Hepatocyte (in vitro differentiated cells): ENCODE results near the gene RTN4RL1. TPM values are rescaled to one million over a fixed set of nuclear protein-coding genes. Genes with fewer than 3 reads are reported as not detected.

Experiments used
- DNase-seq: peaks from one replicate; pipeline ENCODE4 v3.0.0-alpha.2; 2016; ENCODE audit warnings: low spot score
- H2AFZ ChIP-seq: fragments of 200-600 bp; sonication (generic); 2 replicates; pipeline ENCODE4 v1.6.0; 2016; ENCODE audit warnings: antibody characterized with exemption, mild to moderate bottlenecking
- H3K27ac ChIP-seq: fragments of 200-600 bp; sonication (generic); 2 replicates; pipeline ENCODE4 v1.5.1; 2016; ENCODE audit warnings: mild to moderate bottlenecking
- H3K27me3 ChIP-seq: fragments of 200-600 bp; sonication (generic); 2 replicates; pipeline ENCODE4 v1.6.1; 2016
- H3K36me3 ChIP-seq: fragments of 200-600 bp; sonication (generic); replicated peaks from 2 replicates; pipeline ENCODE4 v1.5.1; 2016; ENCODE audit warnings: low read depth; ENCODE audit not compliant: insufficient read depth
- H3K4me1 ChIP-seq: fragments of 200-600 bp; sonication (generic); 2 replicates; pipeline ENCODE4 v1.5.1; 2016; ENCODE audit warnings: mild to moderate bottlenecking, moderate library complexity; ENCODE audit not compliant: insufficient read depth
- H3K4me2 ChIP-seq: fragments of 200-600 bp; sonication (generic); 2 replicates; pipeline ENCODE4 v1.6.0; 2016
- H3K4me3 ChIP-seq: fragments of 200-600 bp; sonication (generic); 2 replicates; pipeline ENCODE4 v1.5.1; 2016; ENCODE audit warnings: mild to moderate bottlenecking
- H3K79me2 ChIP-seq: fragments of 200-600 bp; sonication (generic); 2 replicates; pipeline ENCODE4 v1.6.0; 2017; ENCODE audit warnings: mild to moderate bottlenecking
- H3K9me2 ChIP-seq: fragments of 200-600 bp; sonication (generic); replicated peaks from 2 replicates; pipeline ENCODE4 v1.6.0; 2017; ENCODE audit warnings: mild to moderate bottlenecking; ENCODE audit not compliant: insufficient read depth
- H3K9me3 ChIP-seq: fragments of 200-600 bp; sonication (generic); 2 replicates; pipeline ENCODE4 v1.5.1; 2016; ENCODE audit warnings: low read depth, mild to moderate bottlenecking
- H4K20me1 ChIP-seq: fragments of 200-600 bp; sonication (generic); 2 replicates; pipeline ENCODE4 v1.6.0; 2016; ENCODE audit warnings: mild to moderate bottlenecking; ENCODE audit not compliant: insufficient read depth, poor library complexity, severe bottlenecking
- CTCF ChIP-seq: fragments of 200-600 bp; sonication (generic); IDR thresholded peaks from 2 replicates; pipeline ENCODE4 v1.5.1; 2016; ENCODE audit warnings: antibody characterized with exemption, mild to moderate bottlenecking; ENCODE audit not compliant: poor library complexity
- EZH2 ChIP-seq: fragments of 200-600 bp; sonication (generic); IDR thresholded peaks from 2 replicates; pipeline ENCODE4 v1.6.1; 2016; ENCODE audit warnings: antibody characterized with exemption, mild to moderate bottlenecking, borderline replicate concordance
- EZH2phosphoT487 ChIP-seq: fragments of 200-600 bp; sonication (generic); IDR thresholded peaks from one replicate; pipeline ENCODE4 v1.6.1; 2018; ENCODE audit warnings: antibody characterized with exemption, mild to moderate bottlenecking, low read depth, moderate library complexity; ENCODE audit not compliant: unreplicated experiment, severe bottlenecking
- WGBS: methylation state at CpG from one replicate; pipeline ENCODE4 v1.1.6; 2016; ENCODE audit warnings: low lambda C conversion rate; ENCODE audit errors: missing lambda C conversion rate; 5-methylcytosine and 5-hydroxymethylcytosine counted together
- polyA plus RNA-seq: library from polyadenylated mRNA; unstranded; fragments of >200 nt; fragmentation: Nextera tagmentation; extraction: Ambion mirVana; gene quantifications from 2 replicates; pipeline ENCODE4 v1.2.1, GENCODE V29; 2016
- total RNA-seq: library from RNA; depleted of rRNA; stranded (reverse); fragments of >200 nt; gene quantifications from 2 replicates; pipeline ENCODE4 v1.2.3, GENCODE V29; 2014

RTN4RL1 gene
- total and polyA plus RNA-seq, 2 experiments from 2014 or later, result 0.53 to 1.4 TPM

GRCh38 chr17:1972487-1973160 is 52.5 kb downstream of the RTN4RL1 start:
- H3K4me2 ChIP-seq, result no peak overlapping the region

GRCh38 chr17:1970843-1971384 is 54.2 kb downstream of the RTN4RL1 start:
- no peak overlapping the region for H3K4me2 ChIP-seq
- no peak for DNase-seq
- H3K79me2 ChIP-seq, result no peaks in the 10 kb centered on the region
- H3K4me1 ChIP-seq, result peaks cover 6% of the 10 kb centered on the region
- no peaks in the 10 kb centered on the region for H3K36me3 ChIP-seq
- no peak overlapping the region for H2AFZ ChIP-seq
- TF ChIP-seq CTCF, result no peak
- no peak for TF ChIP-seq EZH2
- TF ChIP-seq EZH2phosphoT487, result no peak
- H3K27ac ChIP-seq, result no peak overlapping the region
- H4K20me1 ChIP-seq, result no peaks in the 10 kb centered on the region
- H3K4me3 ChIP-seq, result no peak overlapping the region
- no peaks in the 10 kb centered on the region for H3K9me3 ChIP-seq
- 85% methylated on average over 12 of the region's 12 CpGs for WGBS
- no peaks in the 10 kb centered on the region for H3K9me2 ChIP-seq
- H3K27me3 ChIP-seq, result no peaks in the 10 kb centered on the region

More at GRCh38 chr17:1972487-1973160, 52.5 kb downstream of the RTN4RL1 start:
- no peaks in the 10 kb centered on the region for H3K9me3 ChIP-seq
- no peaks in the 10 kb centered on the region for H3K4me1 ChIP-seq
- no peaks in the 10 kb centered on the region for H3K79me2 ChIP-seq
- no peak overlapping the region for H2AFZ ChIP-seq
- H3K4me3 ChIP-seq, result no peak overlapping the region
- no peaks in the 10 kb centered on the region for H4K20me1 ChIP-seq
- H3K27me3 ChIP-seq, result peaks cover 9% of the 10 kb centered on the region
- TF ChIP-seq EZH2phosphoT487, result no peak
- TF ChIP-seq EZH2, result no peak
- TF ChIP-seq CTCF, result no peak
- H3K9me2 ChIP-seq, result no peaks in the 10 kb centered on the region
- DNase-seq, result no peak
- H3K36me3 ChIP-seq, result no peaks in the 10 kb centered on the region
- H3K27ac ChIP-seq, result no peak overlapping the region
- WGBS, result 73% methylated on average over 23 of the region's 23 CpGs

- H3K4me1 ChIP-seq, result peaks cover 9% of the 10 kb centered on the region
- H3K27me3 ChIP-seq, result no peaks in the 10 kb centered on the region
- H2AFZ ChIP-seq, result no peak overlapping the region
- 85% methylated on average over 5 of the region's 5 CpGs for WGBS
- no peak overlapping the region for H3K4me2 ChIP-seq
- no peak overlapping the region for H3K27ac ChIP-seq
- TF ChIP-seq CTCF, result no peak
- TF ChIP-seq EZH2phosphoT487, result no peak
- TF ChIP-seq EZH2, result no peak
- H3K79me2 ChIP-seq, result no peaks in the 10 kb centered on the region
- no peaks in the 10 kb centered on the region for H4K20me1 ChIP-seq
- no peak overlapping the region for H3K4me3 ChIP-seq
- DNase-seq, result no peak
- no peaks in the 10 kb centered on the region for H3K9me2 ChIP-seq
- H3K9me3 ChIP-seq, result no peaks in the 10 kb centered on the region
- H3K36me3 ChIP-seq, result no peaks in the 10 kb centered on the region
Observed at GRCh38 chr17:1969712-1970111, 55.4 kb downstream of the RTN4RL1 start.
